Coronary artery (tissue), 2 donors: ENCODE data around the gene GMPPB.

Experiments used
- DNase-seq: peaks from one replicate; pipeline ENCODE4 v3.0.0-alpha.2; 2017; ENCODE audit warnings: low spot score
- H3K27ac ChIP-seq, 2 donors: fragments of 200-600 bp; sonication (generic); one replicate each; pipeline ENCODE4 v1.5.1; 2016 to 2019
- H3K4me3 ChIP-seq: fragments of 200-600 bp; sonication (generic); 2 replicates; pipeline ENCODE4 v1.5.1; 2016; ENCODE audit warnings: mild to moderate bottlenecking, moderate library complexity
- CTCF ChIP-seq: fragments of 200-600 bp; sonication (generic); IDR thresholded peaks from one replicate; pipeline ENCODE4 v1.5.1; 2019; ENCODE audit warnings: antibody characterized with exemption

Gene GMPPB

DNA sequence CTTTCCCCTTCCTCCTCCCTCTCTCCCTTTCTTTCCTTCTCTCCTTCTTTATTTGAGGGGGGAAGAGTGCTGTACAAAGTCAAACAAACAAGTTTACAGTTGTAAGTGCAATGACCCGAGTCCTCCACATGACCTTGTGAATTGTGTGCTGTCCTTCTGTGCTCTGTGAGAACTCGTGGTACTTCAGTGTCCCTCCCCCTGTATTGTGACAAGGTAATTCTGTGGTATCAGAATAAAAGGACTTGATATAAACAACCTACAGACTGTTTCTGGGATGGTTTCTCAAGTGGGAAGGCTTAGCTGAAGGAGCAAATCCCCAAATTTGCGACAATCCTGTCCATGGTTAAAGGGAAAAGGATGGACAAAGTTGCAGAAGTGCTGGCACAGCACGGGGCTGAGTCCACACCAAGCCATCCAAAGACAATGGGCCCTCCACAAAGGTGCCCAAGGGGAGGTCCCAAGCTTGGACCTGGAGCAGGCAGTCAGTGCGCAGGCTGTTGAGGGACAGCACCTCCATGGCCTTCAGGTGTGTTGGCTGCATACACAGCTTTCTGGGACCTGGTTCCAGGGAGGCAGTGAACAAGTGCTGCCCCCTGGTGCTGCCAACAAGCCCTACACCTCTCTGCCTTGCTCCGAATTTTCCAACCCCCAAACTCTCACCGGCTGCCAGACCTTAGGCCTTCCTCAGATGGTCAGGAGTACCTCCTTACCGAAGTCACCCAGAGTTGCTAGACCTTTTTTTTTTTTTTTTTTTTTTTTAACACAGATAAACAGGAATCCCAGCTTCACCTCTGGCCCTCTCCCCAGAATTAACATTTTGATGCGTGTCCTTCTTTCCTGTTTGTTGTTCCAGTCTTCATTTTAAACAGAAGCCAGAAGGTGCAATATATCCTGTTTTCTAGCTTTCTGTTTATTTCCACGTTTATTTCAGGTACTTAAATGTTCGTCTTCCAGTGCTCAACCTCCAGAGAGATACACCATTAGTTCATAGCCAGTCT lies 52.2 kb downstream of the GMPPB start:
- peak; percentile 39 for TF ChIP-seq CTCF
- Histone ChIP-seq H3K4me3 (no peak overlapping the region), H3K27ac (no peak overlapping the region)
- DNase-seq: no peak

GRCh38 chr3:49670940-49671290 lies 52.8 kb downstream of the GMPPB start:
- no peak for DNase-seq
- H3K27ac ChIP-seq: no peak overlapping the region
- no peak overlapping the region for H3K4me3 ChIP-seq
- no peak for TF ChIP-seq CTCF
